NB4 (cell line): ENCODE results near the gene WRAP53.

Source experiments
- CTCF ChIP-seq: IDR thresholded peaks from one replicate; pipeline ENCODE4 v1.5.1; 2012; ENCODE audit warnings: low read depth, low read length
- MAX ChIP-seq: IDR thresholded peaks from 2 replicates; pipeline ENCODE4 v1.6.1; 2011; ENCODE audit warnings: low read depth, low read length
- POLR2A ChIP-seq: IDR thresholded peaks from 2 replicates; pipeline ENCODE4 v1.6.1; 2011; ENCODE audit warnings: mild to moderate bottlenecking; ENCODE audit not compliant: insufficient read length; ENCODE audit errors: extremely low read depth

DNA sequence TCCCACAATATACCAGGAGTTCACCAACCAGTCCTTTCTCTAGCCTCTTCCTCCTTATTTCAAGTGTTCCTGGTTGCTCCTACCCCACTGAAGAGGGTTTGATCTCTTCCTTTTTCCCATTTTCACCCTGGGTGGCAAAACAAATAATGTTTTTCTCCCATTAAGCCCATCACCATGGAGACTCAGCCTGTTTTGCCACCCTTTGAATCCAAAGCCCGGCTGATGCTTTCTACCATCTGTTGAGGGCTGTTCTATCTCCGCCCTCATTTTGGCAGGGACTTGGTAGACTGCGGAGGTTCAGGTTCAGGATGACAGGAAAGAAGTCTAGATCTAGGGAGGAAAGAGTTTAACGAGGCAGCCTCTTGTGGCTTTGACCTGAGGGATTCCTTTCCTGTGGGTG lies 31.8 kb downstream of the WRAP53 start:
- TF ChIP-seq CTCF (no peak), POLR2A (no peak), MAX (no peak)
